ENCODE data around the gene SLC48A1.

DNA sequence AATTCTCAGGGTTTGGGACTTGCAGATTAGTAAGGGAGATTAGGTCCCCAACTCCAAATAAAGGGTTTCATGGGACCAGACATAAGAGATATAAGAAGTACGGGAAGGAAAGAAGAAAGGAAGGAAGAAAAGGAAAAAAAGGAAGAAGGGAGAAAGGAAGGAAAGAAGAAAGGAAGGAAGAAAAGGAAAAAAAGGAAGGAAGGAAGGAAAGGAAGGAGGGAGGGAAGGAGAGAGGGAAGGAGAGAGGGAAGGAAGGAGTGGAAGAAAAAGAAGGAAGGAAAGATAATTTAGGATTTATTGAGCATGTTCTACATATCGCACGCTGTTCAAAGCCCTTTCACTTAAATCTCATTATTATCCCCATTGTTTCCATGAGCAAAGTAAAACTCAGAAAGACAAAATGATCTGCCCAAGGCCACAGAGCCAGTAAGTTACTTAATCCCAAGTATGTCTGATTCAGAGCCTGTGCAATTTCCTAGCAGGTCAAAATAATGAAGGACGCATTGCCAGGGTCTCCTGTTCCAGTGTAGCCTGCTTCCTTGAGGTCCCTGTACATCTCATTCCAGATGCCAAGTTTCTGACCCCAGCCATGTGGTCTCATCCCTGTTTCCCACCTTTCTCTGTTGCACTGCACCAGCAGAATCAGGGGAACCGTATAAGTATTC lies 50.5 kb downstream of the SLC48A1 start:
- TF ChIP-seq FOS (IDR thresholded peaks at IDR 0.05; ENCODE audit: borderline replicate concordance, insufficient read depth, low read length) (no peak), CTCF (IDR thresholded peaks at IDR 0.05; ENCODE audit: extremely low read depth in 1 of 2, insufficient read depth in 1 of 2, low read depth in 1 of 2, low read length in 2 of 2) (no peak), EZH2 (IDR thresholded peaks at IDR 0.05; ENCODE audit: borderline replicate concordance, low read depth, low read length, severe bottlenecking) (no peak), POLR2A (IDR thresholded peaks at IDR 0.05; ENCODE audit: low read depth, low read length) (no peak), GATA2 (IDR thresholded peaks at IDR 0.05; ENCODE audit: insufficient read depth, insufficient read length, low read depth, low read length) (no peak), POLR2AphosphoS5 (IDR thresholded peaks at IDR 0.05; ENCODE audit: insufficient read depth, low read depth, low read length) (no peak), MYC (IDR thresholded peaks at IDR 0.05; ENCODE audit: low read depth, low read length) (no peak), JUN (IDR thresholded peaks at IDR 0.05; ENCODE audit: borderline replicate concordance, insufficient read depth, insufficient read length, low read depth) (no peak)
- TF ChIP-seq, protein P1, sequence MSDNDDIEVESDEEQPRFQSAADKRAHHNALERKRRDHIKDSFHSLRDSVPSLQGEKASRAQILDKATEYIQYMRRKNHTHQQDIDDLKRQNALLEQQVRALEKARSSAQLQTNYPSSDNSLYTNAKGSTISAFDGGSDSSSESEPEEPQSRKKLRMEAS (IDR thresholded peaks at IDR 0.05; ENCODE audit: insufficient read depth, insufficient read length), result no peak

All from endothelial cell of umbilical vein (primary cell).